Gastroesophageal sphincter (tissue), 3 donors: ENCODE results near the gene LRRC73.

Experiments used
- POLR2A ChIP-seq, 2 donors: fragments of 450-650 bp; IDR thresholded peaks; one replicate each; pipeline ENCODE4 v1.6.1; 2017; ENCODE audit warnings: antibody characterized with exemption in 2 of 2, mild to moderate bottlenecking in 2 of 2, moderate library complexity in 1 of 2
- POLR2AphosphoS5 ChIP-seq: sonication (generic); formaldehyde crosslinking; IDR thresholded peaks from one replicate; pipeline ENCODE4 v1.6.1; 2017; ENCODE audit warnings: antibody characterized with exemption
- TF ChIP-seq, protein P1 (sequence below), 4 experiments: fragments of 200-600 bp in 2 of 4; fragments of 450-650 bp in 2 of 4; sonication (generic) in 1 of 4; IDR thresholded peaks; one replicate each; pipeline ENCODE4 v1.5.1; 2017 to 2019; ENCODE audit warnings: antibody characterized with exemption in 4 of 4, mild to moderate bottlenecking in 2 of 4, moderate library complexity in 2 of 4

DNA sequence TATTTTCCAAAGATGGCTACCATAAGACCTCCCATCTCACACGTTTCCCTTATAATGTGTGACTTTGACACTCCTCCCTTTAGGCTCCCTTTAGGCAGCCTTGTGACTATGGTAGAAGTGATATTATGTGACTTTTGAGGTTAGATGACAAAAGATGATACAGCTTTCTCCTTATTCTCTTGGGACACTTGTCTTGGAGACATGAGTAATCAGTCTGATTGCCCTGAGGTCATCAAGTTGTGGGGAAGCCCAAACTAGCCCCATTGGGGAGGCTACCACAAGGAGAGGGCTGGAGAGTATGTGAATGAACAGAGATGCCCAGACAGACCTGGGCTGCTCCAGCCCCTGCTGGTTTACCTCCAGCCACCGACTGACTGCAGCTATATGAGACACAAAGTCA, 44.2 kb downstream of the LRRC73 start:
- no peak for TF ChIP-seq POLR2AphosphoS5
- TF ChIP-seq, protein P1, sequence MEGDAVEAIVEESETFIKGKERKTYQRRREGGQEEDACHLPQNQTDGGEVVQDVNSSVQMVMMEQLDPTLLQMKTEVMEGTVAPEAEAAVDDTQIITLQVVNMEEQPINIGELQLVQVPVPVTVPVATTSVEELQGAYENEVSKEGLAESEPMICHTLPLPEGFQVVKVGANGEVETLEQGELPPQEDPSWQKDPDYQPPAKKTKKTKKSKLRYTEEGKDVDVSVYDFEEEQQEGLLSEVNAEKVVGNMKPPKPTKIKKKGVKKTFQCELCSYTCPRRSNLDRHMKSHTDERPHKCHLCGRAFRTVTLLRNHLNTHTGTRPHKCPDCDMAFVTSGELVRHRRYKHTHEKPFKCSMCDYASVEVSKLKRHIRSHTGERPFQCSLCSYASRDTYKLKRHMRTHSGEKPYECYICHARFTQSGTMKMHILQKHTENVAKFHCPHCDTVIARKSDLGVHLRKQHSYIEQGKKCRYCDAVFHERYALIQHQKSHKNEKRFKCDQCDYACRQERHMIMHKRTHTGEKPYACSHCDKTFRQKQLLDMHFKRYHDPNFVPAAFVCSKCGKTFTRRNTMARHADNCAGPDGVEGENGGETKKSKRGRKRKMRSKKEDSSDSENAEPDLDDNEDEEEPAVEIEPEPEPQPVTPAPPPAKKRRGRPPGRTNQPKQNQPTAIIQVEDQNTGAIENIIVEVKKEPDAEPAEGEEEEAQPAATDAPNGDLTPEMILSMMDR (IDR thresholded peaks at IDR 0.05) = no peak
- no peak for TF ChIP-seq POLR2A (IDR thresholded peaks at IDR 0.05)
